Cerebellar nuclear complex (tissue), 1 donor: ENCODE data around the gene PAQR7.

Experiments
- DNase-seq, 2 experiments: peaks; one replicate each; lab custom pipeline; 2025; lab: John Stamatoyannopoulos, UW

Gene PAQR7

DNA sequence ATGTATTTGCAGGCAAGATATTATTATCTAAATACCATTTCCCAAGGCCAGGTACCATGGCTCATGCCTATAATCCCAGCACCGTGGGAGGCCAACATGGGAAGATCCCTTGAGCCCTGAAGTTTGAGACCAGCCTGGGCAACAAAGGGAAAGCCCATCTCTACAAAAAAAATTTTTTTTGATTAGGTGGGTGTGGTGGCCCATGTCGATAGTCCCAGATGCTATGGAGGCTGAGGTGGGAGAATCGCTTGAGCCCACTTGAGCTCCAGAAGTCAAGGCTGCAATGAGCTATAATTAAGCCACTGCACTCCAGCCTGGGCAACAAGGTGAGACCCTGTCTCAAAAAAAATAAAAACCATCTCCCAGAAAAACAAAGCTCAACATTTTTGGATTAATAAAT lies 28.5 kb upstream of the PAQR7 start:
- DNase-seq: no peak

DNA sequence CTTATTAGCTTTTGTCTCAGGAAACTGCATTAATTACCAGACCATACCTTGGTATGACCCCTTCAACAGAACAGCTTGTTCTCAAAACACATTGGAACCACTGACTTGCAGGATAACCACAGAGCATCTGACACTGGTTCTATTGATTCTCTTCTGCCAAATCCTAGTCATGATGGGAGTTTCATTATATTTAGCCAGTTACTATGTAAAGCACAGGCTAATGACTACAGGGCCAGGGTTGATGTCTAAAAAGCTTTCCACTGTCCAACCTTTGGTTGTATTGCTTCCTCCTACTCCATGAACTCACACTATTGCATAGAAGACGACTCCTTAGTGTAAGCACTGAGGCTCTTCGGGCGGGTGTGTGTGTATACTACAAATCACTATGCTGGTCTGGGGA lies 27.0 kb upstream of the PAQR7 start:
- no peak for DNase-seq

DNA sequence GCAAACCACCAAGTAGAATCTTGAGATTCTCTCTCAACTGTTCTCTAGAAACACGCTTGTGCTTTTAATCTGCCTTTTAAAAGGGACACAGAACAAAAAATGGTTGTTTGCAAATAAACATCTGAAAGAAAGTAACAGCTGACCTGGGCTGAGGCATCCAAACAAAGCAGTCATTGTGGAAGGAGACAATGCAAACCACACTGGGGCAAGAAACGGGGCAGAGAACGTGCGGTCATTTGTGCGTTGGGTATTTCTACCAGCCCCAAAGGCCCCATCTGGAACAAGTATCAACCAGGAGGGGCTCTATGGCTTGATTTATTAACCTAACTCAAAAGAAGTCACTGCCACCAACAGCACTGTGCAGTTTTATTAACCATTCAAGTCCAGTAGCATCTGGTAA lies 24.7 kb upstream of the PAQR7 start:
- no peak for DNase-seq

DNA sequence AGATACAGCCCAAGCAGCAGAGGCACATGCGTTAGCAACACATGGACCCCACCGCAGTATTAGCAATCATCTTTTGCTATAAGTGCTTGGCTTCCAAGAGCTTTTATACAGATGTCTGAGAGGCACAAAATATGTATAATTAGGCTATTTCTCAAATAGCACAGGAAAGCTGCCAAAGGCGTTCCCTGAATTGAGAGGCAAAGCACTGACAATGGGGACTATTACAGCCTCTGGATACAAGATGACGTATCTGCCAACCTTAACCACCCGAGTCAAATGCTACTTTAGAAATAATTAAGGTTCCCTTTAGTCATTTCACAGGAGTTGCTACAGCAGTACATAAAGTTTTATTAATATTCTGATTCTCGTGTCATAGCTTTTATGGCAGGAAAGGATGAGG lies 24.3 kb upstream of the PAQR7 start:
- no peak for DNase-seq

DNA sequence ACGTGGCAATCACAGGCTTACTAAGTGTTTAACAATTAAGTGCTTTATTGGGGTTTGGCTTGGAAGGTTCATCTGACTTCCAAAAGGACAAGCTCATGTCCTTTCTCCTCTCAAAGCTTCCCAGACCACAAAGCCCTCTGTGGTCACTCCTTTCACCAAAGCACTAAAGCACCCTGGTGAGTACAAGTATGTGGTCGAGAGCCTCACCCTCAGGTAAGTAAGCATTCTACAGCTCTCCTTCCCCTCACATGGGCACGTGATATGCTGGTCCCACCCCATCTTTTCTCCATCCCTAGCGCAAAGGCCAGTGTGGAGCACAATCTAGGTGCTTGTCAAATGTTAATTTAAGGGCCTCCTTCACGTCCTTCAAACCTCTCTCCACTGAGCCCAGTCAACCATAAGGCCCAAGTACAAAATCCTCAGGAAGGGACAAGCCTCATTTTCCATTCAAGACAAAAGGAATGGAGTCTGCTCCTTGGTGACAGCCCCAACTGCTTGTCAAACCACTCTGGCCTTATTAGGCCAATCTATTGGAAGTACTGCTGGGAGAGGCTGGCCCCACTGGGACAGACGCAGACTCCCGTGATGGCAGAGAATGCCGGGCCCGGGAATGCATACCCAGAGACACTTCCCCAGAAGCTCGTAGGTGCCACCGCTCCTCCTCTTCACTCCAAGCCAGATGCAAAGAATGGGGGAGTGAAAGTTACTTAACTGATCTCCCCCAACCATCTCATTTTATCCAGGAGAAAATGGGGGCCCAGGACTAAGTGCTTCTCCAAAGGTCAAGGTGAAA lies 22.9 kb upstream of the PAQR7 start:
- DNase-seq: no peak

DNA sequence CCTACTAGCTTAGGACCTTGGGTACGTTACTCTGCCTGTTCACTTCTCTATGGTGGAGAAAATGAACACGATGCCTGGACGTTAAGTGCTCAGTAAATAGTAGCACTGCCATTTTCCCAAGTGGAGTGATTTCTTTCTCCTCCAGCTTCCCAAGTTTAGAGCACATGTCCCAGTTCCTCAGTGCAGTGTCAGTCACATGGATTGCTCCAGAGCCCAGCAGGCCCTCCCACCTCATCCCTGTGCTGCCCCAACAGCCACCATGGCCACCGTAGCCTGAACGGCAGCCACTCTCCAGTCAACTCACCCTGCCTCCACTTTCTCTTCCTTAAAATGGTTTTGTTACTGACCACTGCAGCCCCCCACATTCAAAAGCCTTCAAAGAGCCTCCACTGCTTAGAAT lies 22.2 kb upstream of the PAQR7 start:
- no peak for DNase-seq

DNA sequence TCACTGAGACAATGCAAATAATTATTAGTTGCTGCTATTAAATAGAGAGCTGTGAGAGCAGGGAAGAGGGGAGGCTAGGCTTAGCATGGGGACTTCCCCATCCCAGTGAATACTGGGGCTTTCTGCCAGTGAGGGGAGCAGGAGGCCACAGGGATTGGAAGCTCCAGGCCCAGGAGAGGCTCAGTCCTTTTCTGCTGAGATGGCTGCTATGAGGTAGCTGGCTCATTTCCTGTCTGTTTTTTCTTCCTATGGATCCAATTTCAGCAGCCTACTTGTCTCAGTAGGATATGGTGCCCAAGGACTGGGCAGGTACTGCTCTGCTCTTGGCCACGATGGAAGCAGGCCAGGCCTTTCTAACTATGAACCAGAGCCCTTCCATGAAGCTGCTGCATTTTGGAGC lies 20.8 kb upstream of the PAQR7 start:
- DNase-seq: no peak

DNA sequence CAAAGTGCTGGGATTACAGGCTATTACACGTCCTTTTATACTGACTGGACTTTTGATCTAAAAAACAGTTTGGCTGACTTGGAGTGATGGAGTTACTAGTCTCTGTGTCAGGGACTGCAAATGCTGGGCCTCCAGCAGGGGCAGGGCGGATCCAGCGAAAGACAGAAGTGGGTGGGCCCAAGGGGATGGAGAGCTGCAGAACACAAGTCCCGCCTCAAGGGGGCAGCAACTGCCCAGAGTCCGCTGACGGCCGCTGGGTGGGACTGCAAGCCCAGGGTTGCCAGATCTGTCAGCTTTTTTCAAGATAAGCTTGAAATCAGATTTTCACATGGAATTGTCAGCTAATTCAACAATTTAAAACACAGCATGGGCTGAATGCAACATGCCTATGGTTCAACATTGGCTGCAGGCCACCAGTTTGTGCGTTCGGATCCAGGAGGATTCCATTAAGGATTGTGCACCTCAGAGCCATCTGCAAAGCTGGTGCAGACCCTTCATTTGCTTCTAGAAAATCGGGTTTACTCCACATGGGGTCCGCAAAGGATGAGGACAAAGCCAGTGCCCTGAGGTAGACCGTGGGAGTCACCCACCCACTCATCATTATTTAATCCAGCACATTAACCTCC lies 20.0 kb upstream of the PAQR7 start:
- DNase-seq: peak; percentile 64 to 91

DNA sequence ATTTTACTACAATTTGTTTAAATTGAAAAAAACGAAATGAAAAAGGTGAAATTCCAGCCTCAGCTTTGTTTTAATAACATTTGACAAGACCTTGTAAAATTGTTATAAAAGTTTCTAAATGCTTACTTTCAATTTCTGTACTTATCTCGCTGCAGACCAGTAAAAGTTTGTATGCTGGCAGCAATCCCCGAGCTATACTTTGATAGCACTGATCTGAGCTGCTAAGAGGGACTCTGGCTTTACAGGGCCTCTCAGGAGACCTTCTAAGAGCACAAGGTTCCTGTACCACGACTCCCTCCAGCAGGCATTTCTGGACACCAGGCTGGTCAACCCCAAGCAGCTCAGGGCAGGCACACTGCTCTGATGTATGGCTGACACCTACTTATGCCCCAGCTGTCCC lies 17.6 kb upstream of the PAQR7 start:
- DNase-seq: no peak

DNA sequence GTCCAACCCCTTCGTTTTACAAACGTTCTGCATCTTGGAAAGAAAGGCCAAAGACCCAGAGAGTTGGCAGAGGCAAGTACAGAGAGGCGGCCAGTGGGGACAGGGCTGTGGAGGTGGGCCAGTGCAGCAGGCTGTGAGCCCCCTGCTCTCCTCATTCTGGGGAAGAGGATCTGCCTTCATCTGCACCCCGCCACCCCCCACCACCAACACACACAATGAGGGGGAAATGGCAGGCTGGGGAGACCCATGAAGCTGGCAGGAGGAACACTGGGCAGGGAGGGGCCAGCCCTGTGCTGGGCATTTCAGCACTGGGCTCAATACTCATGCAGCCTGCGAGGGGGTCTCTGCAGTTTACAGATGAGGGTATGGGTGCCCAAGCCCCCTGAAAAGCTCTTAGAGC lies 16.1 kb upstream of the PAQR7 start:
- no peak for DNase-seq

DNA sequence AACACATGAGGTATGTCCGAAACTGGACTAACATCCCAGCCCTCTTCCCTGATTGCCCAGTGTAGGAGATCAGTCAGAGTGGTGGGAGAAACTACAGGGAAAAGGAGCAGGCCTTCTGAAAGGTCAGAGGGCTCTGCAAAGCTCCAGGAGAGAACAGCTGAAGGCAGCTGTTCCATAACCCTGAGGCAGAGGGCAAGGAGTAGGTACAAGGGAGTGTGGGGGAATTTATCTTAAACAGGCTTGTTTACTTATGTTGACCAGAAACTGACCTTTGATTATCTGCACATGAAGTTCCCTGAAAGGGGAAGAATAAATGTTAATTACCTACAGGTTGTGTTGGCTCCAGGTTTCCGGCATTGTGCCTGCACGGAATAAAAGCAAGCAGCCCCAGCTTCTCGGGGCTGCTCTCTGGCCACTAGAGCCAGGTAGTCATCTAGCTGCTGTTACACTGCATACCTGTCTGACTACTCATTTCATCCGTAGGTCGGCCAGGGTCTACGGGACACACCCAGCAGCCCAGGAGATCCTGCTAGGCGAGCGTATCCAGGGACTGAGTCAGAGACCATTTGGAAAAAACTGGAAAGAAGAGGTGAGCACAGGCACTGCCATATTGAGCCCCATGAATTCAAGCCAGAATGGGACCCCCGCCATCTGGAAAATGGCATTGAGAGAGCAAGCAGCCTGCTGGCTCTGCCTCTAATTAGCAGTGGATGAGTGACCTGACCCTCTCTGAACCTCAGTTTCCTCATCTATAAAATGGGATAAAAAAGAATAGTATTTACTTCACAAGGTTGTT lies 14.9 kb upstream of the PAQR7 start:
- no peak for DNase-seq

DNA sequence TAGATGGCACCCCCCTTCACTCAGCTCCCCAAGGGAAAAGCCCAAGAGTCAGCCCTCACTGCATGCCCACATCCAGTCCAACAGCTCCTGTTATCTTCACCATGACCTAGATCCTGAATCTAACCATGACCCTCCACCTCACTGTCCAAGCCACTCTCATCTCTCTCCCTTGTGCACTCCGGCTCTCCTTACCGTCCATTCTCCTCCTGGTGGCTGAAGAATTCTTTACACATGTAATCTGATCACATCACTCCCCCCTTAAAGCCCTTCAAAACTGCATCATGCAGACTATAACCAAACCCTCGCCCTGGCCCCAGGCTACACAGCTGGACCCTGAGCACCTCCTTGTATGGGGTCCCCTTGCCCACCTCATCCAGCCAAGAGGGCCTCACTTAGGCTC lies 14.0 kb upstream of the PAQR7 start:
- no peak for DNase-seq

DNA sequence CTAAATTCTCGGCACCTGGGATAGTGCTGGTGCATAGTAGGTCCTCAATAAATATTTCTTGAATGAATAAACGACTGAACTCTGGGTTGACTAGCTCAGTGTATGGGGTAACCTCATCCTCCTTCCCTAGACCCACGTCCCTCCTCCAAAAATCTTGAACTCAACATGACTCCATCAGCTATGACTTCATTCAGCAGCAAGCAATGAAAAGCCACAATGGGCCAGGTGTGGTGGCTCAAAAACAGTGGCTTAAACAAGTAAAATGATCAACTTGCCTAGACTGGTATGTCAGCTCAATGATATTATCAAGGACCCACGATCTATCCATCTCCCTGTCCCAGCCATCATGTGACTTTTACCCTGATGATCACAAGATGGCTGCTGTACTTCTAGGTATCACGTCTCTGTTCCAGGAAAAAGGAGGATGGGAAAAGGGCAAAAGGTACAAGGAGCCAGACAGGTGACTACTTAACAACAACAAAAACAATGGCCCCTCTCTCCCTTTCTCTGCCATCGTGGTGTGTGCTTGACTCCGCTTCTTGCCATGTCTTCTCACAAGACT lies 13.0 kb upstream of the PAQR7 start:
- no peak for DNase-seq

DNA sequence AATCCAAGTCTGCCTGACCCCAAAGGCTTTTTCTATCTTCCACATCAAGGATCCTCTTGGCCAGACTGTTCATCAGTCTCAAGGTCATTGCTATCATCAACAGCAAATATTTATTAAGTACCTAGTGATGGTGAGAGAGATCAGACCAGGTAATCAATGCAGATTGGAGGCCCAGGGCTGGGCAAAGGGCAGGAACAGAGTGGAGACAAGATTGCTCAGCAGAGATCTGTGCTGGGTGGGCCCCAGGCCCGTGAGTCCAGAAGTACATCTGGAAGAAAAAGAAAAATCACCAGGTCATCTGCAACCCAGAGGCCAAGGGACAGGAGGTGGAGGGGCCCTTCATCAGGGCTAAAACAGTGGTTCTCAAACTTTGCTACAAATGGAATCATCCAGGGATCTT lies 10.1 kb upstream of the PAQR7 start:
- no peak for DNase-seq

DNA sequence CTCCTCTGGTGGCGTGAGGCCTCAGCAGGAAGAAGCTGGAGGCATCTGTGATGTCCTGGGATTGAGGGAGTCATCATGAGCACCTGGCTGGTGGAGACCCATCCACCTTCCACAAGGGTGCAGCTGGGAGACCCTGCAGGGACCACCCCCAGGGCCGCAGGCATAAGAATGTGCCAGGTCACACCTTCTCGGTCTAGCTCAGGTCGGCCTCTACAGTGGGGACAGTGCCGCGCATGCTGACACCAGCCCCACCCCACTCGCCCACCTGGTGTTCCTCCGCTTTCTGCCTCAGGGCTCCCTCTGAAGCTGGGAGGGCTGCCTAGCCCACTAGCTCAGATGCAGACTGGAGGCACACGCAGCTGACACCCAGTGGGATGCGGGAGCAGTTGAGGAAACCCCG lies 5.8 kb upstream of the PAQR7 start:
- no peak for DNase-seq

DNA sequence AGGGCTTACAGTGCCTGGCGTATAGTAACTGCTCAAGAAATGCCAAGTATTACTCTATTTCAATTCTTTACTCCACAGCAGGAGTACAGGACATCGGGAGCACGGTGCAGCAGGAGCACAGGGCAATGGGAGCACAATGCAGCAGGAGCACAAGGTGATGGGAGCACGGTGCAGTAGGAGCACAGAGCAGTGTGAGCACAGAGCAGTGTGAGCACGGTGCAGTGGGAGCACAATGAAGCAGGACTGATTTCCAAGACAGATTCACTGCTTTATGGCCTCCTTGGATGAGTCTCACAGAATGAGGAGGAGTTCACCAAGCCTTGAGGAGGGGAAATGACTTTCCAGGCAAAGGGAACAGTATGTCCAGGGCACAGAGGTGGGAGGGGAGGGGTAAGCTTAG lies 5.0 kb upstream of the PAQR7 start:
- DNase-seq: no peak

DNA sequence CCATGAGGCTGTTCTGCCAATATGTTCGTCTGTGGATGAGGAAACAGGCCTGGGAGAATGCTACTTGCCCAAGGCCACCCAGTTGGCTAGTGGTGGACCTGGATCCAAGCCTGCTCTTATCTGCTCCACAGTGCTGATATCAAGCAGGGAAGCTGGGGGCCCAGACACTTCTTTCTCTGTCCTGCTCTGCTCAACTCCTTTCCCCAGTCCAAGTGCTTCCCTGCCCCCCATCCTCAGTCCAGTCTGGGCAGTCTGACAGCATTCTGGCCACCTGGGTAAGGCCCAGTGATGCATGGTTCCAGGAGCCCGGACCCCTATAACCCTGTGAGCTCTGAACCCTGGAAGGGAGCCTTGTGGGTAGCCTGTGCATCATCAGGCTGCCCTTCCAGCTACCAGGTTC lies 4.2 kb upstream of the PAQR7 start:
- no peak for DNase-seq

DNA sequence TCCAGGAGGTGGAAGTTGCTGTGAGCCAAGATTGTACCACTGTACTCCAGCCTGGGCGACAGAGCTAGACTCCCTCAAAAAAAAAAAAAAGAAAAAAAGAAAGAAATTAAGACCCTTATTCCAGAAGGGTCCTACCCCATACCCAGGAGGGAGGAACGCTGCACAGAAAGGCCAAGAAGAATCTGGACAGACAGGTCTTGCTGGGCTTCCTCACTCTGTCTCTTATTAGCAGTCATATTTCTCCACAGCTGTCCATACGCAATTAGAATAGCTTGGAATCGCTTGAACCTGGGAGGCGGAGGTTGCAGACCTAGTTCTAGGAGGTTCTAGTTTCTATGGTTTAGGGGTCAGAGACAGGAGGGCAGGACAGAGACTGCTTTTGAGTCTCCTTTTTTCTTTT lies 3.2 kb upstream of the PAQR7 start:
- DNase-seq: no peak

DNA sequence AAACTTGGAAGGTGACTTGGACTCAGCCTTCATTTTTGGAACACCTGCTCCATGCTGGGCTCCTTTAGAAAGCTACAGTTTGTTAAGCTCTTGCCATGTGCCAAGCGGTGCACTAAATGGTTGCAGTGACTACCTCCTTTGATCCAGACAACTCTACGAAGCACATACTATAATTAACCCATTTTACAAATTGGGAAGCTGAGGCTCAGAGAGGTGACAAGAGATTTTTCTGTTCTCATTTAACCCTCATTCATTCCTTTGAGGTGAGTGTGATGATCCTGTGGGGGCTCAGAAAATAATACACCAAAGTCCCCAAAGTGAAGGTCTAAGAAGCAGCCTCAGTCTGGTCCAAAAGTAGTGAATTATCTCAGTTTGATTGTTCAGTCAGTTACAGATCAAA lies 1.6 kb upstream of the PAQR7 start:
- no peak for DNase-seq

DNA sequence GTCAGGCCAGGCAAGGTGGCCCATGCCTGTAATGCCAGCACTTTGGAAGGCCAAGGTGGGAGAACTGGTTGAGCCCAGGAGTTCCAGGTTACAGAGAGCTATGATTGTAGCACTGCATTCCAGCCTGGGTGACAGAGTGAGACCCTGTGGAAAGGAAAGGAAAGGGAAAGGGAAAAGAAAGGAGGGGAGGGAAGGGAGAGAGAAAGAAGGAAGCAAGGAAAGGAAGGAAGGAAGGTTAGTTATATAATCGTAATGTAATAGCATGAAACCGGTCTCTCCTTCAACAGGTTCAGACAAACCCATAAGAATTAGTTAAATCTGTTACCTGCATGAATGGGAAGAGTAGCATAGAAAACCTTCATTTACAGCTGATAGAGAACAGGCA lies 1.2 kb upstream of the PAQR7 start:
- no peak for DNase-seq

DNA sequence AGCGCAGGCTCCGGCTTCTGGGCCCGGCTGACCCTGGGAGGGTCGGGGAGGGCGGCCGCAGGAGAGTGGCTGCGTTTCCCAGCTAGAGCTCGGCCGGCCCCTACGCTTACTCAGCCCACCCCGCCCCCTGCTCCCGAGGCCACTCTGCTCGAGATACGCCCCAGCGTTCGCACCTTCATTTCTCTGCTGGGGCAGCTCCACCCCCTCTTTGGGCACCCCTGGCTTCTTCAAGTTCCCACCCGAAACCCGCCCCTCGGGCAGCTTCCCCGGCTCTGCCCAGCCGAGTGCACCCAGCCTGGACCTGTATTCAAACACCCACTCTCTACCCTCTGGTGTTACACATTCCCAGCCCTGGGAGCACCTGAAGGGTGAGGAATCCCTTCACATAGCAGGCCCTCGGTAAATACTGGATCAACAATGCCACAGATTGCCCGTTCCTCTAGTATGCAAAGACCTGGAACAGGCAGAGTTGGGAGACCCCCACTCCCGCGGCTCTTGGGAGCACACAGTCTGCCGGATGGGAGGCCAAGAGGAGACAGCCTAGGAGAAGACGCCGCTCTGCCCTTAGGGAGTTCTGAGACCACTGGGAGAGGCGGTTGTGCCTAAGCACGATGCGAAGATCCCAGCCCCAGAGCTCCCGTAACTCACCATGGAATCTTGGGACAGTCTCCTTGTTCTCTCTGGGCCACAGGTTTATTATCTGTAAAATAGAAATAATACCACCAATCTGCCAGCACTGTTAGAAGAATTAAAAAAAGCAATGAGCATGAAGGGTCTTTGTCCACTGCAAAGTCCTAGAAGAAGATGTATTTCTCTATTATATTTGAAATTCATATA lies 566 bp upstream of the PAQR7 start:
- no peak for DNase-seq

DNA sequence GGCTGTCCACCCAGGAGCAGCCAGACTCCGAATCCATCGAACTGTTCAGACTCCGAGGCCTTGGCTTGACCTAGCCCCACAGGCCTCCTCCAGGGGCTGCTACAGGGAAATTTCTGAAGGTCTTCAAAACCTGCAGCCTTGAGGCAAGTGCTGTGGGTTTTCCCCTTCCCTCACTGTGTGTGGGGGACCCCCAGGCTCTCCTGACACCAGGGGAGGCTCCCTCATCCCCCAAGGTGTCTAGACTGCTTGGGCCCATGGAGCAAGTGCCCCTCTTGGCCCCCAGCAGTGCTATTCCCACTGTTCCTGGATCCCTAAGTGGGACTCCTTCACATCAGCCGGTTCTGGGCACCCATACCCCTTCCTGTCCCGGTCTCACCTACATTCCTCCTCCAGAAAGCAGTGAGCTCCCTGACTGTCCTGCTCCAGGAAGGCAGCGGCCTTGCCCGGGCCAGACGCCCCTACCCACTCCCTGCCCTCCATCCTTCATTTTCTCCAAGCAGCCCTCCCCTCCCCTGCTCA lies 814 bp downstream of the PAQR7 start:
- DNase-seq: no peak
